HG03460 (cell line): Measurements from ENCODE around the gene SLC2A4.
A peak's percentile ranks its signal among the peaks of the same experiment; 100 is the strongest.
"Not testable (repeated sequence)": the region's sequence is repeated elsewhere in the genome, so short reads cannot be mapped to it uniquely, and the experiment has no call there.

Source experiments
- ATAC-seq: cut with Tn5 transposase; IDR thresholded peaks from one replicate; pipeline ENCODE4 v1.9.1; 2021; ENCODE audit not compliant: unreplicated experiment

Gene SLC2A4

DNA sequence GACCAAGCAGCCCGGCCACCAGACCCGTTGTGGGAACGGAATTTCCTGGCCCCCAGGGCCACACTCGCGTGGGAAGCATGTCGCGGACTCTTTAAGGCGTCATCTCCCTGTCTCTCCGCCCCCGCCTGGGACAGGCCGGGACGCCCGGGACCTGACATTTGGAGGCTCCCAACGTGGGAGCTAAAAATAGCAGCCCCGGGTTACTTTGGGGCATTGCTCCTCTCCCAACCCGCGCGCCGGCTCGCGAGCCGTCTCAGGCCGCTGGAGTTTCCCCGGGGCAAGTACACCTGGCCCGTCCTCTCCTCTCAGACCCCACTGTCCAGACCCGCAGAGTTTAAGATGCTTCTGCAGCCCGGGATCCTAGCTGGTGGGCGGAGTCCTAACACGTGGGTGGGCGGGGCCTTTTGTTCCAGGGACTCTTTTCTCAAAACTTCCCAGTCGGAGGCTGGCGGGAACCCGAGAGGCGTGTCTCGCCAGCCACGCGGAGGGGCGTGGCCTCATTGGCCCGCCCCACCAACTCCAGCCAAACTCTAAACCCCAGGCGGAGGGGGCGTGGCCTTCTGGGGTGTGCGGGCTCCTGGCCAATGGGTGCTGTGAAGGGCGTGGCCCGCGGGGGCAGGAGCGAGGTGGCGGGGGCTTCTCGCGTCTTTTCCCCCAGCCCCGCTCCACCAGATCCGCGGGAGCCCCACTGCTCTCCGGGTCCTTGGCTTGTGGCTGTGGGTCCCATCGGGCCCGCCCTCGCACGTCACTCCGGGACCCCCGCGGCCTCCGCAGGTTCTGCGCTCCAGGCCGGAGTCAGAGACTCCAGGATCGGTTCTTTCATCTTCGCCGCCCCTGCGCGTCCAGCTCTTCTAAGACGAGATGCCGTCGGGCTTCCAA, at the start of gene SLC2A4:
SLC2A4 (plus strand) TSS at position 645 of the 879 bp plus-strand sequence; CDS start at position 862, 217 bp downstream.
- peak; percentile 62 for ATAC-seq

DNA sequence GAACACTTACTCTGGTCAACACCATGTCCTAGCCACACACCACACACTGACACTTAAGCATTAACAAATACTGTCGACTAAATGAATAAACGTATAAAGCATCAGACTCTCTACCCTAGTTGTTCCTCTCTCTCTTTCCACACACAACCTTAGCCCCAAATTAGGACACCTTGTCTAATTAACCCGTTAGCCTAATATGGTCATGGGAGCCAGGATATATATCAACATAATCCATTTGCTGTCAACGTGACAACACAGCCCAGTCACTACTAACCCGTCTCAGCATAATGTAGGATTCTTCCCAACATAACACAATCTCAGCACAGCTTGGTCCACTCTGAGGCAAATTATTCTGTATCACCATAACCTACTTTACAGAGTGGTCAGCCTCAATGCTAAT, 49.4 kb upstream of the SLC2A4 start:
- no peak for ATAC-seq

DNA sequence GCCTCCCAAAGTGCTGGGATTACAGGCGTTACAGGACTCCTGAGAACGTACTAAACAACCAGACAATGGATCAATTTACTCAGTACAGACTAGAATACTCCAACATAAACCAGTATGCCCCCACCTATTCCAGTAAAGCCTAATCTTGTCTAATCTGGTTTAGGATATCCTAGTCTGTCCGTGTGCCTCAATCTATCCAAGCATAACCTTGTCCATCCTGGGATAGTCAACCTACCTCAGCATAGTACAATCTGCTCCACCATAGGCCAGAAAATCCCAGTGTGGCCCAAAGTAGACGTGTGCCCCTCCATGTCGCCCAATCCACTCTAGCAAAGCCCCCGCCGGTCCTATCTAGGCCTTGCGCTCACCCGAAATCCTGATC, 47.8 kb upstream of the SLC2A4 start:
- no peak for ATAC-seq

DNA sequence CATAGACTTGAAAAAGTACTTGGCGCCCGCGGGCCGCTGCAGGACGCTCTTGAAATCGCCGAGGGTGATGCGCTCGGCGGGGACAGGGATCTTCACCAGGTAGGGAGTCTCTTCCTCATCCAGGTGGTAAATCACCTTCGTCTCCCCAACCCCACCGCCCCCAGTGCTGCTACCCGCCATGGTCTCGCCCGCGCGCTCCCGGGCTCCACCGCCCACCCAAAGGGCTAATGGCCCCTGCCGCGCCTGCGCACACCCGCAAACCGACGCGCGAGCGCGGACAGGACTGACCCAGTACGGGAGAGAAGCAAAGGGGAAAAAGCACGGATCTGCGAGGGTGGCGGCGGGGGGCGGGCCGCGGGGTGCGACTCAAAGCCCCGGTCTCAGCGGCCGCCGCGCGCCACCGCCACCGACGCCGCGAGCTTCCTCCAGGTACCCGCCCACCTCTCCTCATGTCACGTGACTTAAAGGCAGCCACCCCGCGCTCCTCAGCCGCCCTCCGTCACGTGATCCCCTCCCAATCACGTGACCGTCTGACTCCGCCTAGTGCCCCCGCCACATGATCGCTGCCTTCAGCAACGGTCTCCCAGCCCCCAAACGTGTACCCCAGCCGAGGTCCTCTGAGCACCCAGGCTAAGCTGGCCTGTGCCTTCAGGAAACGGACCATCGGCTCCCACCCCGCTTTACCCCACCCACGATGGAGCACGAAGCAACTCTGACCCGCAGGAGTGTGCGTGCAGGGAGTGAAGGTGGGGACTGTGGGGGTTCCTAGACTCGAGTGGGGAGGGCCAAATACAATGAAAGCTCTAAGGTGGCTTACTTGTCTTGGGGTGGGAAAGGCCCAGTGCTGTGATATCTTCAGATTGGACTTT, 47.2 kb upstream of the SLC2A4 start, which contains the start of gene DVL2:
DVL2 (minus strand) TSS at position 435 of the 869 bp plus-strand sequence; CDS start at position 180, 255 bp downstream.
- ATAC-seq = peak; percentile 46

DNA sequence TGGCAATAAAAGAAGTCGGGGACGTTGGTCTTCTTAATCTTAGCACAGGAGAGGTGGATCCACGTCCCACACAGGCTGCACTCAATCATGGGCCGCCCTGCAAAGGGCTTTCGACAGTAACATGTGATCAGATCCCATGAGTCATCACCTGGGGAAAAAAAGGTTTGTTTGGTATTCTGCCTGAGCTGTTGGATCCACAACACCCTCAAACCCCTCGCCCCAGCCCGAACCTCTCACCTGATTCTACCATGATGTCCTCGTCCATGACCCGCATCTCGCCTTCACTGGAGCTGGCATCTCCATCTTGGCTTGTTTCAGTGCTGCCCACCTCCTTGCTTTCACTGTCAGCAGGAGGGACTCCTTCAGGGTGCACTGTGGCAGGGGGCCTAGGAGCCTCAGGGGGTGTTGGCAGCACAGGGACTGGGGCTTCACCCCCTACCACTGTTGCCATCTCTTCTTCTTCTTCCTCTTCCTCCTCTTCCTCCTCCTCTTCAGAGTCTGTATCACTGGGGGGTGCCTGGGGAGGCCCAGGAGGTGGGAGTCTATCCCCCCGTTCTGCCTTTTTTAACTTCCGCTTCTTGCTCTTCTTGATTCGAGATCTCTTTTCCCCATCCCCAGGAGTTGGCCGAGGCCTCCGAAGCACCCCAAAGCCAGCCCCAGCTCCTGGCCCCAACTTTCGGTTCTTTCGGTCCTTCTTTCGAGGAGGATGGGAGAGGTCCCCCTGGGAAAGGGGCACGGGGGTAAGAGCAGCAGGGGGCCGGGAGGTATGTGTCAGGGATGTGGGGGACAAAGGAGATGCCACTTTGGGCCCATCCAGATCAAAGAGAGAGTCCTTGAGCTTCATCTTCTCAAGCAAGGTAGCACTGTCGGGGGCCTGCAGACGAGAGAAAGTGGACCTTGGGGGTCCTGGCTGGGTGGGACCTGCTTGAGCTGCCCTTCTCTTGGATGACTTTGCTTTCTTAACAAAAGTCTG, 45.5 kb upstream of the SLC2A4 start:
- no peak for ATAC-seq

DNA sequence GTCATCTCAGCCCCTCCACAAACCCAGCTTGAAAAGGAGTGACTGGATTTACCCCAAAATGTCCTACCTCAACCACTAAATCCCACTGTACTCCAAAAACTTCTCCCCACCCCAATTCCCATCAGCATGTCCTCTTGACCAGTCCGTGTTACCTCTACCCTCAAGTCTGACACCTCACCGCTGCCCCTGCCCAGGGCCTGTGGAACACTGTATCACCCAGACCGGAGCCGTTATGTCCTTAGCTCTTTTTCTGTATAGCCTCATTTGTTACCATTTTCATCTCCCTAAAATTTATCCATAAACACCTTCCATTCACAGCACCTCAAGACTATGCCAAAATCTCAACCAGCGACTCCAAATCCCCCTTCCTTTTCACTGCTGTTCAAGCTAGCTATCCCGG, 44.7 kb upstream of the SLC2A4 start:
- no peak for ATAC-seq

DNA sequence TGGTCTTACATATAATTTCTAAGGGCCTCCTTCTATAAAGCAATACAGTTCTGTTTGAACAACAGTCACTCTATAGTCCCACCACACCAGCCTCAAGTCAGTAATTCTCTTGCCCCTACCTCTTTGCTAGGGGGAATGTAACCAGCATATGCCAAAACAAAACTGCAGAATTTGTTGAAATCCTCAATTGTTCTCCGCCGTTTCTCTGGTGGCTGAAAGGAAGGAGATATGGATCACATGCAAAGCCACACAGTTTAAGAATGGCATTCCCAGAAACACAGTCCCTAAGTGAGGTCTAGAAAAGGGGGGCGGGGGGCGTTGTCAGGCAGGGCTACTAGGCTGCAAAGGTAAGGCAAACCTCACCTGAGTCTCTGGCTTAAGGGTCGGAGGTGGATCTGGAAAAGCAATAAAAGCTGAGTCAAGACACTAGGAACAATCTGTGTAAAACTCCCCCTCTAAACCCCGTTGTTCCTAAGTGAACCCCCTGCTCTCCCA, 44.2 kb upstream of the SLC2A4 start:
- ATAC-seq = no peak

DNA sequence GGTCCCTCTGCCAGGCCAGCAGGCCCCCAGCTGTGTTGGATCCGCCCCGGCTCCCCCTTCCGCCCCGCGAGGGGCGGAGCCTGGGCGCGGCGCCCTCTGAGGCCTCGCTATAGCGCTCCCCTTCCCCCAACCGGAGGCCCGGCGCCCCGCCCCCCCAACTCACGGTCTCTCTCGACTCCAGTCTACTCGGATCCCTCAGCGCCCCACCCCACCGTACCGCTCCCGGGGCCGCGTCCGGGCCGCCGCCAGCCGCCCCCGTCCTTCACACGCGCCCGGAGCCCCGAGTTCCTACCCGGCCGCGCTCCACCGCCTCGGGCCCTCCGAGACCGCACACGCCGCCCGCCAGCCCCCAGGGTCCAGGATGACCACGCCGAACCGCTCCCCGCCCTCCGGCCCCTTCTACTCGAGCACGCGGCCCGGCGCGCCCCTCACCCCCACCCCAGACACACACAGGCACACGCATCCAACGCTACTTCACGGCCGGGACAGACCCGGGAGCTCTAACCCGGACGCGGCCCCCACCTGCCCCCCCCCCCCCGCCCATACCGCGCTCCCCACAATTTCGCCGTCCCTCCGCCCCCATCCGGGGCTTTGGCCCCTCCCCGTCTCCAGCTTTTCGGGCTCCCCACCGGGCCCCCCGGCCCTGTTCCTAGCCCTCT, 43.6 kb upstream of the SLC2A4 start:
- no peak for ATAC-seq

DNA sequence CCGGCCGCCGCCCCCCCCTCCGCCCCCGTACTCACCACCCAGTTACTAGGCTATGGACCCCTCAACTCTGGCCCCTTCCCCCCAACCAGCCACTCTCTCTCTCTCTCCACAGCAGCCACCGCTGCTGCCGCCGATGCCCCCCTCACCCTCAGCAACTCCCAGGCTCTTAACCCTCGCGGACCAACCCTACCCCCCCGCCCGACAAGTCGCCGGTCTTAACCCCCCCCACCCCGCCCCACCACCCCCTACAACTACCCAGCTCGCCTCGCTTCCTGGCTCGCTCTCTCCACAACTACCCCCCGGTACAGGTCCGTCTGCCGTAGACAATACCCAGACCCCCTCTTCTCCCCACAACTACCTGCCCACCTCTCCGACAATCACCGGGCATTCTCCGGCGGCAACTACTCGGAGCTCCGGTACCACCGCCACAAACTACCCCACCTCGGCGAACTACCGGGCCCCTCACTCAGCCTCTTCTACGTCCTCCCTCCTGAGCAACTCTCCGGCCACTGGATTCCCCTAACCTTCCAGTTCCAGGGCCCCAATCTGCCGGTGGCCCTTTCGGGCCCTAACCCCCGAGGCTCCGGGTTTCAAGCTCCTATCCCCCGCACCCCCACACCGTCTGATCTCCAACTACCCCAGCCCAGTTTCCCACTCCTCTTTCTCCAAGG, 43.0 kb upstream of the SLC2A4 start:
- no peak for ATAC-seq

DNA sequence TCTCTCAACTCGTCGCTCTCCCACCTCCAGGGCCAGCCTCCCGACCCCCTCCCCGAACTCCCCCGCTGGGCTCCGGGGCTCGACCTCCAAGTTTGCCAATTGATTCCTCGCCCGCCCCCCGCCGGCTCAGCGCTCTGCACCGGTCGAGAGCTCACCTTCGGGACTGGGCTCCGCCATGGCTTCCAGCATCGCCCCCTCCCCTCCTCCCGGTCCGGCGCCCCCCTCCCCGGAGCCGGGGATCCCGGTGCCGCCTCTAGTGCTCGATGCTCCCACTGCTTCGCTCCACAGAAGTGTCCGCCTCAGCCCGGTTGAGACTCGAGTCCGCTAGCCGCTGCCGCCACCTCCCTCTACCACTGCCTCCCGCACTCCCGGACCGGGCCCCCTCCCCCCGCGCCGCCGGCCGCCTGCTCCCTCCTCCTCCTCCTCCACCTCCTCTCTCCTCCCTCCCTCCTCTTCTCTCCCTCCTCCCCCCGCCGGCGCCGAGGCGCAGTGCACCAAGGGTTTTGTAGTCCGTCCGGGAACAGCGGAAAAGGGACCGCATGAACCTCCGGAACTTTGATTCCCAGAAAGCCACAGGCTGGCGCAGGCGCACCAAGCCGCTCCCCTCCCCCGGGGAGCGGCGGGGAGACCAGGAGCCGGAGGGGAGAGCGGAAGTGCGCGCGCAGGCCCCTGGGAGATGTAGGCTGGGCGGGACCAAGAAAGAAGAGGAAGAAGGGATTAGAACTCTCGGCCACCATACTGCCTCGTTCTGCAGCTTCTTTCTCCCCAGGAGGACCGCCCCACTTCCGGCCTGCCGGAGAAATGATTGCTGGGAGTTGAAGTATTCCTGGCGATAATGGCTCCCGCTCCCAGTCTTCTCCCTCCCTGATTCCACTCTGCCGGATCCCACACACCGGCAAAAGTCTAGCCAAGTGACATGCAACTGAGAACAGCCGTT, 42.2 kb upstream of the SLC2A4 start, which contains the start of gene PHF23:
PHF23 (minus strand) TSS at position 367 of the 937 bp plus-strand sequence; CDS start at position 189, 178 bp downstream.
- peak; percentile 36 for ATAC-seq

DNA sequence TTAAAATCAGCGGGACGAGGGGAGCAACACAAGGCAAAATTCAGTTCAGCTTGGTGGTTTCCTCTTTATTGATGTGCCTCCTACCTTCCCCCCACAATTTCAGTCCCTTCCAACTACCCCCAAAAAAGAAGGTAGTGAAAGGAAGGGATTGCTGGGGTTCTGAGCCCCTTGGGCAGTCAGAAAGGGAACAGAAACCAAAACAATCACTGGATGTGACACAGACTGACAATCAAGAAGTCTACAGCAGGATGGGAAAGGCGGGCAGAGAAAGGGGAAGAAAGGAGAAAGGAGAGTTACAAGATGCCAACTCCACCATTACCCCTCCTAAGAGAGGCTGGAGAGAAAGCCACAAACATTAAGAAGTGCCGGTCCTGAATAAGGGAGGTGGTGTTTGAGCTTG, 41.1 kb upstream of the SLC2A4 start:
- ATAC-seq = no peak

DNA sequence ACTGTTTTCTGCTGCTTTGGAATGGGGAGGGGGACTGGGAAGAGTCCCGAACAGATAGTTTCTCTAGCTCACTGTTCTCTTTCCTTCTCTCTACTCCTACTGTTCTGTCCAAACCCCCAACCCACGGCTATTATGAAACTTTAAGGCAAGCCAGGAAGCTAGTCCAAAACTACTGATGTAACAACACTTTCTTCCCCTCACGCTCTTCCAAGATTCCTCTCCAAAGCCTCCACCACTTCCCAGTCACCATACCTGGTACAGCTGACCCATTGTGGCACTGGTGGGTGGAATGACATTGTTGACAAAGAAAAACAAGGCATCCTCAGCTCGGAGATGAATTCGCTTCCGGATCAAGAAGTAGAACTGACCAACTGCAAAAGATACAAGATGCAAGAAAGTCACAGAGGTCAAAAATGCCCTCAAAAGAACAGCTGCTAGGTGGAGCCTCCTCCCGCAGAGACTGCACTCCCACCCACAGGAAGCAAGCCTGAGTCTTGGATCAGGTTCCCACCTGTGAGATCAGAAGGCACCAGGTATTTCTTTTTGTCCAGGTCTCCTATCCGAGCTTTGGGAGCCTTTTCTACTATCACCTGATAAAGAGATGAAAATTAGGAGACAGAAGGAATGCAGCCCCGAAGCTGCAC, 40.3 kb upstream of the SLC2A4 start:
- ATAC-seq = no peak

DNA sequence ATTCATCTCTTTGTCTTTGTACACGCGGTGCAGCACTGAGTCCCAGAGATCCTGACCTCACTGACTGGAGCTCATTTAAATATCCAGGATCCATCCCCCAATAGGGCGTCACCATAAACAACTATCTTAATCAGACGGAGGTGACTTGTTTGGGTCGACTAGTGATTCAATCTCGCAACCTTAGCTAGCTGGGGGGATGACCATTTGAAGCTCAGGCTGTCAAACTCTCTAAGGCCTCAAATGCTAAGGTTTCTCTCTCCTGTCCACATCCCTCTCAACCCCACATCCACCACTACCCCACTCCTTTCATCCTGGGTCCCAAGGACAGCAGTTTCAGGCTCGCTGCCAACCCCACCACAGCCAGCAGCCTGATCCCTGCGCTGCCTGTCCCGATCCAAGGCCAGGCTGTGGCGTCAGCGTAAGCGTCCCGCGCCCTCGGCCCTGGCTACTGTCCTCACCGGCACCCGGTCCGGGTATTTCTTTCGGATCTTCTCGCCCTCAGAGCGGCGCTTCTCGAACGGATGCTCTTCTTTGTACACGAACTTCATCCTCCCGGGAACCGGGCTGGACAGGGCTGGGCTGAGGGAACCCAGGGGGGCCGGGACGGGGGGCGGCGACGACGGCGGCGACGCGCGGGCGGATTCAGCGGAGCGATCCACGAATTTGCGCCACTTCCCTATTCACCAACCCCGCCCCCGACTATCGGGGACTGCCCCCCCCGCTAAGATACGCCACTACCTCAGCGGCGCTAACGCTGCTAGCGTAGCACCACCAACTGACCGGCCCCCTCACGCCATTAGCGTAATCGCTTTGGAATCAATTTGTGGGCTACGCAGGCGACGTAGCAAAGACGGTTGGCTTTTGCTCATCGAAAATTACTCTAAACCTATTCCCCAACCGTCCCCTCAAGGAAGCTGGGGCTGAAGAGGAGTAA, 39.5 kb upstream of the SLC2A4 start, which contains the start of gene GABARAP:
GABARAP (minus strand) TSS at position 667 of the 934 bp plus-strand sequence; CDS start at position 548, 119 bp downstream.
- ATAC-seq = peak; percentile 29

DNA sequence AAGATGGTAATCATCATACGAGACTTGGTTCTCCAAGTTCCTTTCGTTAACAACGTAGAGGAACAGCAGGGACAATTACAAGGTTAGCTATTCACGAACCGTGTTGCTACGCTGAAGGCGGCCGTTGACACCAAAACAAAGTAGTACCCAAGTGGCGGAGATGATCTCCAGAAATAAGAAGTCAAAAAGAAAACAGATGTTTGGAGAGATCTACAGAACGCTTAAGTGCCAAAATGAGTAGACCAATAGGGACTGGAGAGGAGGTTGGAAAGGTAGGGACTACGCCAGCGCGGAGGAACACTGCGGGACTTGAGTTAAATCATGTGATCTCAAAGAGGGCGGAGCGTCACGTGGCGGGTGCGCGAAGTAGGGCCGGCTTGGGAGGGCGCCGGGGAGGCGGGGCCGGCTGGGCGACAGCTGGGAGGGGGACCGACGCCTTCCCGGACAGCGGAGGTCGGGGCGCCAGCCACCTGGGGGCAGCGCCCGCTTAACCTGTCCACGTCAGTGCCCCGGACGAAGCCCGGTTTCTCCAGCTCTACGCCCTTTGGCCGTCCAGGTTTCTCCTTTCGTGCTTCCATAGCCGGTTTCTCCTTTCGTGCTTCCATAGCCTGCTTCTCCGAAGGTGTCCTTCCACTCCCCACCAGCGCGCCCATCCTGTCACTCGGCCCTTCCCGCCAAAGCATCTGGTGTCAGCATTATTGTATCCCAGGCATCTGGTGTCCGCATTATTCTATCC, 38.6 kb upstream of the SLC2A4 start:
- peak; percentile 44 for ATAC-seq

DNA sequence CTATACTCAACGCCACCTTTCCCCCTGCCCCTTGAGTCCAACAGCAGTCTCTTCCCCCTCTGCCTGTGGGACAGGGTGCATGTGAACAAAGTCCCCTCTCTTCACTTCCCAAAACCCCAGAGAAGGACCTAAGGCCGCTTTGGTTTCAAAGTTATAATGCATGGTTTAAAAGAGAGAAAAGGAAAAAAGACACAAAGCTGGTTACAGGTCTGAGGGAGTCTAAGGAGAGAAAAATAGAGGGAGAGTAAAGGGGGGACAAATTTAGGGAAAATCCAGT, 38.1 kb upstream of the SLC2A4 start:
- ATAC-seq = no peak

DNA sequence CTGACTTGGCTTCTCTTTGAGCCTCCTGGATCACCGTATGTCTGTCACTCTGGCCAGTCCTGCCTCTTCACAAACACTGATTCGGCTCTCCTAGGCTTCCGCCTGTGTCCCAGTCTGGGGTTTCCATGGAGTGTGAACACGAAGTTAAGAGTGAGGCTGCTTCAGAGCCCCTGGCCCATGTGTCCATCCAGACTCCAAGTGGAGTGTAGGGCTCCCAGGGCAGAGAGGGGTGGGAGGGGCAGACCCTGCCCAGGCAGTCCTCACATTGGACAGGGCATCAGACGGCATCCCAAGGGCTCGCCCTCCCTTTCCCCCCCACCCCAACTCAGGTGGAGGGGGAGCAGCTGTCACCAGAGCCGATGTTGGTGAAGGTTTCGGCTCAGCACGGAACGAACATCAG, 37.7 kb upstream of the SLC2A4 start:
- ATAC-seq = not testable (repeated sequence)
